T47D (cell line): Measurements from ENCODE around the gene RPS28.

Experiments
- DNase-seq, 2 experiments: peaks; one replicate each; pipeline versions ENCODE4 v3.0.0 to v3.0.0-alpha.2; 2011 to 2012; ENCODE audit warnings: low read depth in 1 of 2, low spot score in 1 of 2
- JUND ChIP-seq: IDR thresholded peaks from 2 replicates; pipeline ENCODE4 v1.6.1; 2012; ENCODE audit warnings: low read depth
- in situ Hi-C: cut with HindIII; loops from 2 replicates; pipeline ENCODE4 v1.10.0; 2016; ENCODE audit warnings: low sequenced_read_pairs, low pct_unique_long_range_greater_than_20kb

Gene RPS28

GRCh38 chr19:8360196-8360595 is 38.9 kb downstream of the RPS28 start:
- TF ChIP-seq JUND, result no peak
- no peak for DNase-seq
- in situ Hi-C loops, result no loop called here

GRCh38 chr19:8361921-8362793 is 40.9 kb downstream of the RPS28 start:
- in situ Hi-C loops, result no loop called here
- DNase-seq, result peak in 1 of 2 experiments; percentile 97
- TF ChIP-seq JUND, result peak; percentile 31; the same call in 1 of the 2 replicates

- in situ Hi-C loops, result no loop called here
- peak; percentile 83 to 87 for DNase-seq
- TF ChIP-seq JUND, result no peak
Measured at GRCh38 chr19:8363803-8364771, 42.8 kb downstream of the RPS28 start, which contains the start of gene ANGPTL4. Gene ANGPTL4 (plus strand): TSS chr19:8364155. CDS start chr19:8364322, 167 bp downstream.

GRCh38 chr19:8366121-8366581 is 44.9 kb downstream of the RPS28 start:
- no peak for DNase-seq

GRCh38 chr19:8366961-8367326 is 45.6 kb downstream of the RPS28 start:
- no peak for DNase-seq
- in situ Hi-C loops, result no loop called here
- no peak for TF ChIP-seq JUND

More at GRCh38 chr19:8366121-8366581, 44.9 kb downstream of the RPS28 start:
- in situ Hi-C loops, result no loop called here
- no peak for TF ChIP-seq JUND

GRCh38 chr19:8367327-8368001 is 46.2 kb downstream of the RPS28 start:
- in situ Hi-C loops, result no loop called here
- no peak for TF ChIP-seq JUND
- peak in 1 of 2 experiments; percentile 90 for DNase-seq

GRCh38 chr19:8370176-8371010 is 49.1 kb downstream of the RPS28 start:
- TF ChIP-seq JUND, result no peak

GRCh38 chr19:8371011-8371804 is 49.9 kb downstream of the RPS28 start:
- no peak for DNase-seq
- in situ Hi-C loops, result no loop called here
- TF ChIP-seq JUND, result no peak

More at GRCh38 chr19:8370176-8371010, 49.1 kb downstream of the RPS28 start:
- no peak for DNase-seq
- in situ Hi-C loops, result no loop called here
